Activated effector memory CD4-positive, alpha-beta T cell treated with anti-CD3 and anti-CD28 coated beads, Interleukin-2, amount 50 U/mL, for 16 hours (primary cell): ENCODE data around the gene DNAJC1.

Source experiments
- DNase-seq: peaks from one replicate; pipeline ENCODE4 v3.0.0-alpha.2; 2020

DNAJC1 gene

DNA sequence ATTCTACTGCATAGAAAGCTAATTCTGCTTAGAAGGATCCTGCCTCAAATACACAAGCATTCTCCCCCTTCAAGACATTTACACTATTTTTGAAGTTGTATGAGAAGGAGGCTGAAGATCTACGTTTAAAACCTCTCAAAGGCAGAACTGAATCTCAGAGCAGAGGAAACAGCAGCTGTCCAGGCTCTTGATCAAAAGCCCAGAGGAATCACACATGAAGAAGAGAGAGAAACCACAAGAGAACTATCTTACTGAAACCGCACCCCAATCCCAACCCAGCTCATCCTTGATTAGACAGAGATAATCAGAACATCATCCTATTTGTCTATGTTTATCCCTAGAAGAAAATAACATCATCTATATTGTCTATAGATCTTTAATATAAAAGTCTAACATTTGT lies 2.2 kb upstream of the DNAJC1 start:
- no peak for DNase-seq

- DNase-seq: no peak
Observed at GRCh38 chr10:22003964-22004281, 393 bp upstream of the DNAJC1 start.

DNA sequence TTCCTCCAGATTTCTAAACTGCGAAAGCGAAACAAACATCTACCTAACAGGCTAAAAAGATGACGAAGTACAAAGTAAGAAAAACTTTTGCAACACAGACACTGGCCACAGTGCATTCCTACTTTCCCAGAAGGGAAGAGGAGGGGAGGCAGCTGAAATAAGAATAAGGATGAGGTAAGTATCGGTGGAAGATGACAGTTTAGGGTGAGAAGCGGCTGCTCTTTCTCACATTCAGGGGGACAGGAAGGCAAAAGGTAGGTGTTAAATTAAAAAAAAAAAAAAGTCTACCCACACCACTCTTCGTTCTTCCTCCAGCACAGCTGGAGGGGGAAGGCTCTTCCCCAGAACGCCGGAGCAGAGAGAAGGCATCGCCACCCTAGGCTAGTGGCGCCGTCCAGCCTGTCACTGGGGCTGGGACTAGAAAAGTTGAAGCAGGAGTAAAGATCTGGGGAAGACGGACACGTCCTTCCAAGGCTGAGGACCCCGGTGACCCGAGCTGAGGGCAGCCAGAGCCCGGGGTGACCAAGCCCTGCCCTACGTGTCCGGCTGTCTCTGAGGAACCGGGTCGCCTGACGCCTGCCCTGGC lies 846 bp downstream of the DNAJC1 start:
- DNase-seq: no peak

GRCh38 chr10:21995557-21995956 lies 8.0 kb downstream of the DNAJC1 start:
- DNase-seq: no peak

DNA sequence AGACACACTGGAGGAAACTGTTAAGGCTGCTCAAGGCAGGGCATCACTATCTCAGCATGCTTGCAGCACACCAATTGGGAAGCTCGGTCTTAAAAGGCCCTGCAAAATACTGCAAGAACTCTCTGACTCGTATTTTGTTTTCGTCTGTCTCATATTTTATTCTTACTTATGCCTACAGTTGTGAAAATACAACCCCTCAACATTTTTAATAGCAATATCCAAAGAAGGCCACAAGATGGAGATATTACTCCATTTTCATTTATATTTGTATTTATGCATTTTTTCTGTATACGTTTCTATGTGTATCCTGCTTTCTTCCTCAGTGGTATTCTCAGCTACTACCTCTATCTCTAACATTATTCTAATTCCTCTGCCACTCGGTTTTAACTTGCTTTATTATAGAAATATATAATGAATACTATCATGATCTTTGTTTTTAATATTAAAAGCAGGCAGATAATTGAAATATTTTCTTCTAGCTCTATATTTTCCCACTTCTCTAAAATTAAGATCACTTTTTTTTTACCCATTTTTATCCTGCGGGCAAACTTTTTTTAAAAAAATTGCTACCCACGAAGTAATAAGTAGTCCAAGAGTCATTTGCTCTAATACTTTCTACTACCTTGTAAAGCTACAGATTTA lies 10.0 kb downstream of the DNAJC1 start:
- no peak for DNase-seq

DNA sequence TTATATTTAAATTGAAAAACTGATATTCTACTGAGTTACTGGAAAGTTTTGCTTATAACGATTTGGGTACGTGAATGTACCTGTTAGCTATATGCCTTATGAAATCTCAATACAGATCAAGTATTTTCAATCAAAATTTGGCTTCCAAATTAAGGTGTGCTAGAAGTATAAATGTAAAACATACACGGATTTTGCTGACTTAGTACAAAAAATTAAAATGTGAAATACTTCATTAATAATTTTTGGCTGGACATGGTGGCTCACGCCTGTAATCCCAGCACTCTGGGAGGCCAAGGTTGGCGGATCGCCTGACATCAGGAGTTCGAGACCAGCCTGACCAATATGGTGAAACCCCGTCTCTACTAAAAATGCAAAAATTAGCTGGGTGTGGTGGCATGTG lies 11.7 kb downstream of the DNAJC1 start:
- no peak for DNase-seq

DNA sequence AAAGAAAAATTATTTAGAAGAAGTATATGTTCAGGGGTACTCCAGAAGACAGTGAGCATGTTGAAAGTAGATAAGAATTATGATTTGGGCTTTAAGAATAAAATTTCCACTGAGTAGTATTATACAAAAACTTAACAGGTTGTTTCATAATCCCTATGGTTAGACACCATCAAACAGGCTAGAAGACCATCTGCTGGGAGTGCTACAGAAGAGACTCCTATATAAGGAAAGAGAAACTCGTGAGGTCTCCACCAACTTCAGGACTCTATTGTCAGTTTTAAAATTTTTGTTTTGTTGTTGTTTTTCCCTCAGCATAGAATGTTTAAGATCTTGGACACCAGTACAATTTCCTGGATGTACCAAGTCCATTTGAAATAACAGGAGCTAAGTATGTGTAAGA lies 13.1 kb downstream of the DNAJC1 start:
- DNase-seq: no peak

DNA sequence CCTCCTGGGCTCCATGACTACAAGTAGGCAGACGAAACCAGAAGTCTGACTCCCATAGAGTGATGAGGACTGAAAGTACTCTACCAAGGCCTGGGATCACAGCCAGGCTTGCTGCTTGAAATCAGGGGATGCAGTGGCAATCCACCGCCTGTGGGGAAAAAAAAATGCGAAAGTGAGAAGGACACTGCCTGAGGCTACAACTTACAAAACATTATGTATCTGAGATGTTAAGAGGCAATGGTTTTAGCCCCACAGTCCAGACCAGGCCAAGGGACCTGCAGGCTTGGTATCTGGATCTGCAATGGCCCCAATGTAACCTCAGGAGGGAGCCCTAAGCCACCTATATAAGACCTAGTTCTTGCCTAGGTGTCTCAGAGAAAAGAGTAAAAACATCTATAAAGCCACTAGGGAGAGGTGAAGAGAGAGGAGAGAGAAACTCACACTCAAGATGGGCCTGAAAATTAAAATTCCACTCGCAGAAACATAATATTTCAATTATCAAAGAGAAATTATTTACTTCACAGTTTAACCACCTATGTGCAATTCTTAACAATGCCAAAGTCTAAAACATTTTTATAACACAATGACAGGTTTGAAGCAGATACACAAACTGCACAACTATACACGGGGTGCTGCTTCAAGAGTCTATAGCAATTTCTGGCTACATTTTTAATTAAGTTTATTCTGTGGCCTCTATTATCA lies 13.9 kb downstream of the DNAJC1 start:
- no peak for DNase-seq

DNA sequence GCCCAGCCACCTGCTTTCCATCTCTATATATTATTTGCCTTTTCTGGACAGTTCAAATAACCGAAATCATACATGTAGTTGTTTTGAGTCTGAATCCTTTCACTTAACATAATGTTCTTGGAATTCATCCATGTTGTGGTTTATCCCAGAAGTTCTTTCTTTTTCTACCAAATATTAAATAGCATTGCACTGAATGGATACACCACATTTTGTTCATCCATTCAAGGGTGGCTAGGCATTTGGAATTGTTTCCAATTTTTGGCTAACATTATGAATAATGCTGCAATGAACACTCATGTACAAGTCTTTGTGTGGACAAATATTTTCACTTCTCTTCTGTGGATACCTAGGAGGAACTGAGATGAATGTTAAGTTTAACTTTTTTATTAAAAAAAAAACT lies 18.0 kb downstream of the DNAJC1 start:
- no peak for DNase-seq

DNA sequence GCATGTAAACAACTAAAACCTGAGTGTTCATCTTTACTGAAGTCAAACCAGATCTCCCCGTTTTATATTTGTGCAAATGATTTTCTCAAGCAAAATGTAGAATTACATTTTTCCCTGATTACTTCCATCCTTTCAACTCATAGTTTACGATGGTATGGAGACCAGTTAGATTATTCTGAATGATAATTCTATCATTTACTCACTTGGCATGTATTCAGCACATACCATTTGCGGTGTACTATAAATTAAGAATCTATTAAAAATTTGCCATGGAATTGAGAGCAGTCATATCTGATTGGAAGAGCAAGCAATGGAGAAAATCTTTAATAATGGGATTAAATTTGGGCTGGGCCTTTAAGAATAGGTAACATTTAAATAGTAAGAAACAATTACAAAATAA lies 22.4 kb downstream of the DNAJC1 start:
- DNase-seq: no peak

- no peak for DNase-seq
Observed at GRCh38 chr10:21980691-21981090, 22.8 kb downstream of the DNAJC1 start.

DNA sequence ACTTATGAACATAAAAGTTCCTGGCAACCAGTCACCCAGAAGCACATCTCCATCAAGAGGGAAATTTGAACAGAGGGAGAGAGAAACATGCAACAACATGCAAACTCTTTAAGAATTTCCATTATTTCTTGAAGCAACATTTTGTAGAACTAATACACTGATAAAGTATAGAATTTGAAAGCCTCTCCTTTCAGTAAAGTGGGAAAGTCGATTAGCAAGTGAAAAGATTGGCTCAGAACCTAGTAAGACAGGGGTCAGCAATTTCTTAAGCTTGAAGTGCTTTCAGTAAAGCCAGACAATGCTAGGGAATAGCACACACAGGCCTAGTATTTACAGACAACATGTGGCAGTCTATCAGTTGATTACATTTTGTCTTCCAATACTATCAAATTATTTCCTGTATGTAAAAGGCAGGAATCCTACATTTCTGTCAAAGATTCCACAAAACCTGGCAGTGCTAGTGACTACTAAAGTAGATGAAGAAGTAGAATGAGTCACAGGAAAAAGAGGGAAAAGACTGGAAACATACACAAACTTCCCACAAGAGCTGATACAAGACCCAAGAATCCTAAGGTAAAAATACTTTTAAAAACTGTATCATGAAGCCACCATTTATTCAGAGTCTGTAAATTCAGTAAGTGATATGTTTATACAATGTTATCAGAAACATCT lies 25.2 kb downstream of the DNAJC1 start:
- DNase-seq: no peak

GRCh38 chr10:21976739-21977138 lies 26.8 kb downstream of the DNAJC1 start:
- no peak for DNase-seq

- no peak for DNase-seq
Observed at GRCh38 chr10:21976280-21976679, 27.2 kb downstream of the DNAJC1 start.

DNA sequence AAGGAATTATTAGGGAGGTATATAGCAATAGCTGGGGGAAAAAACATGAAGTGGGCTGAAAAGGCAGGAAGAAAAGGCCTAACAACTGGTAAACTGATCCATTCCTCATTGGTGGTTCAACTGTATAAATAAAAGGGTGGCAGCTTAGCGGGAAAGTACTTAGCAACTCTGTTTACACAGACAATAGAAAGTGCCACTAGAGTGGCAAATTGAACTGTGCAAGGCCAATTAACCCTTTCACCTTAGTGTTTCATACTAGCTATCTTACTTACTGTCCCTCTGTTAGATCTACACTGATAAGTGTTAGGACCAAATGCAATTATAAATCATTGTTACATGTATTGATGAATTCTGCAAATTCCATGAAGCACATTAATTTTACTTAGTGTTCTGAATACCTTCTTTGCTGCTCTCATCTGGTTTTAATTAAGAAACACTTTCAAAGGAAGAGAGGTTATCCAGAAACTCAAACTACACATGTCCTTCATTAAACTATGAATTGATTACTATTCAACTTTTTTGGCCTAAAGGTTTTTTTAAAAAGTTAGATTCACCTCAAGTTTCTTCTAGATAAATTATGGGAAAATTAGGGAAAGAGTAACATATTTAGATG lies 28.0 kb downstream of the DNAJC1 start:
- DNase-seq: no peak

- no peak for DNase-seq
Observed at GRCh38 chr10:21972584-21972983, 30.9 kb downstream of the DNAJC1 start.

- no peak for DNase-seq
Observed at GRCh38 chr10:21969326-21970287, 33.9 kb downstream of the DNAJC1 start.

- no peak for DNase-seq
Observed at GRCh38 chr10:21964983-21965665, 38.4 kb downstream of the DNAJC1 start.

DNA sequence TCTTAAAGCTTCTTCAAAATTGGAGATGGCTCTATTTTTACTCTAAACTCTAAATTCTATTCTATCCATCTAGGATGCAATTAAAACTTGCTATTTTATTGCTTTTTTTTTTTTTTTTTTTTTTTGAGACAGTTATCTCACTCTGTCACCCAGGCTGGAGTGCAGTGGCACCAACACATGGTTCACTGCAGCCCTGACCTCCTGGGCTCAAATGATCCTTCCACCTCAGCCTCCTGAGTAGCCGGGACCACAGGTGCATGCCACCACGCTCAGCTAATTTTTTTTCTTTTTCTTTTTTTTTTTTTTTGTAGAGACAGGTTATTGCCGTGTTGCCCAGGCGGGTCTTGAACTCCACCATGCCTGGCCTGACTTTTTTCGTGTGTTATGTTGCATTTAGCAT lies 41.2 kb downstream of the DNAJC1 start:
- DNase-seq: no peak

DNA sequence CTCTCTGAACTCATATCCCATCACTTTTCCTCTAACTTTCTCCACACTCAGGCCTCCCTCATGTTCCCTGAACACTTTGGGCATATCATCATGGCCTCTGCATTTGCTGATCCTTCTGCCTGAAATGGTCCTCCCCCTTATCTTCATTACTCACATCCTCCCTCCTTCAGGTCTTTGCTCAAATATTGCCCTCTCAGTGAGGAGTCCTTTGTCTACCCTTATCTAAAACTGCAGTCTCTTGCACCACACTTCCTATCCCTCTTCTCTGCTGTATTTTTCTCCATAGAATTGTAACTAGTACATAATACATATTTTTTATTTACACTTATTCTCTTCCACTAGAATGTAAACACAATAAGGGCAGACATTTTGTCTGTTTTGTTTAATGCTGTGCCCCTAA lies 41.7 kb downstream of the DNAJC1 start:
- no peak for DNase-seq

- DNase-seq: no peak
Observed at GRCh38 chr10:21959998-21960397, 43.5 kb downstream of the DNAJC1 start.

DNA sequence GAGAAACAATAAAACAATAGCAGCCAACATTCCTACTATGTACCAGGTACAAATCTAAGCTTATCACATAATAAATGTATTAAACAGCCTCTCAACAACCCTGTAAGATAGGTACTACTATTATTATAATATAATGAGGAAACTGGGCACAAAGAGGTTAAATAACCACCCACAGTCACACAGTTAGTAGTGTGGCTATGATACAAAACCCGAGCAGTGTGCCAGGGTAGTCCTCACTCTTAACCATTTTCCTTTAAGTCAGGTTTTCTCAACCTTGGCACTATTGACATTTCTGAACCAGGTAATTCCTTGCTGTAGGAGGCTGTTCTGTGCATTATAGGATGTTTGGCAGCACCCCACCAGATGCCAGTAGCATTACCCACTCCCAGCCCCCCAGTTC lies 48.8 kb downstream of the DNAJC1 start:
- no peak for DNase-seq
